Gastroesophageal sphincter (tissue), 3 donors: ENCODE measurements around the gene RNU5B-1.

Experiments
- CTCF ChIP-seq, 4 experiments: fragments of 200-600 bp in 2 of 4; fragments of 450-650 bp in 2 of 4; sonication (generic) in 1 of 4; IDR thresholded peaks; one replicate each; pipeline ENCODE4 v1.5.1; 2017 to 2019; ENCODE audit warnings: antibody characterized with exemption in 4 of 4, mild to moderate bottlenecking in 2 of 4, moderate library complexity in 2 of 4
- EP300 ChIP-seq: sonication (generic); formaldehyde crosslinking; IDR thresholded peaks from one replicate; pipeline ENCODE4 v1.6.1; 2017; ENCODE audit warnings: antibody characterized with exemption, mild to moderate bottlenecking
- POLR2A ChIP-seq, 2 donors: fragments of 450-650 bp; IDR thresholded peaks; one replicate each; pipeline ENCODE4 v1.6.1; 2017; ENCODE audit warnings: antibody characterized with exemption in 2 of 2, mild to moderate bottlenecking in 2 of 2, moderate library complexity in 1 of 2
- POLR2AphosphoS5 ChIP-seq: sonication (generic); formaldehyde crosslinking; IDR thresholded peaks from one replicate; pipeline ENCODE4 v1.6.1; 2017; ENCODE audit warnings: antibody characterized with exemption

GRCh38 chr15:65335278-65336055 lies 31.0 kb downstream of the RNU5B-1 start:
- TF ChIP-seq CTCF (IDR thresholded peaks at IDR 0.05) (no peak), POLR2AphosphoS5 (no peak), EP300 (no peak), POLR2A (IDR thresholded peaks at IDR 0.05) (no peak)
